ENCODE results near the gene BGN.

BGN gene

GRCh38 chrX:153517946-153518834, 23.4 kb downstream of the BGN start:
- H3K4me3 ChIP-seq (ENCODE audit: low read depth, low read length), result no peak overlapping the region
- DNase-seq (ENCODE audit: low read depth), result no peak
- TF ChIP-seq MAX (IDR thresholded peaks at IDR 0.05; ENCODE audit: low read depth, low read length), result no peak
- no peak for TF ChIP-seq CTCF (IDR thresholded peaks at IDR 0.05; ENCODE audit: low read depth, low read length)
- TF ChIP-seq POLR2A (IDR thresholded peaks at IDR 0.05; ENCODE audit: extremely low read depth, insufficient read length), result no peak

GRCh38 chrX:153519569-153520286, 24.9 kb downstream of the BGN start:
- no peak for DNase-seq (ENCODE audit: low read depth)
- no peak overlapping the region for H3K4me3 ChIP-seq (ENCODE audit: low read depth, low read length)
- TF ChIP-seq MAX (IDR thresholded peaks at IDR 0.05; ENCODE audit: low read depth, low read length), result no peak
- no peak for TF ChIP-seq CTCF (IDR thresholded peaks at IDR 0.05; ENCODE audit: low read depth, low read length)
- no peak for TF ChIP-seq MYC (IDR thresholded peaks at IDR 0.05; ENCODE audit: low read depth, low read length)
- no peak for TF ChIP-seq POLR2A (IDR thresholded peaks at IDR 0.05; ENCODE audit: extremely low read depth, insufficient read length)

GRCh38 chrX:153520287-153520917, 25.6 kb downstream of the BGN start:
- no peak overlapping the region for H3K4me3 ChIP-seq (ENCODE audit: low read depth, low read length)
- TF ChIP-seq MAX (IDR thresholded peaks at IDR 0.05; ENCODE audit: low read depth, low read length), result no peak
- no peak for TF ChIP-seq POLR2A (IDR thresholded peaks at IDR 0.05; ENCODE audit: extremely low read depth, insufficient read length)
- no peak for TF ChIP-seq CTCF (IDR thresholded peaks at IDR 0.05; ENCODE audit: low read depth, low read length)
- TF ChIP-seq MYC (IDR thresholded peaks at IDR 0.05; ENCODE audit: low read depth, low read length), result no peak
- DNase-seq (ENCODE audit: low read depth), result no peak

GRCh38 chrX:153521034-153521433, 26.3 kb downstream of the BGN start:
- TF ChIP-seq MYC (IDR thresholded peaks at IDR 0.05; ENCODE audit: low read depth, low read length) (no peak), MAX (IDR thresholded peaks at IDR 0.05; ENCODE audit: low read depth, low read length) (no peak), POLR2A (IDR thresholded peaks at IDR 0.05; ENCODE audit: extremely low read depth, insufficient read length) (no peak), CTCF (IDR thresholded peaks at IDR 0.05; ENCODE audit: low read depth, low read length) (no peak)
- H3K4me3 ChIP-seq (ENCODE audit: low read depth, low read length), result no peak overlapping the region
- no peak for DNase-seq (ENCODE audit: low read depth)

GRCh38 chrX:153522259-153522658, 27.5 kb downstream of the BGN start:
- no peak for DNase-seq (ENCODE audit: low read depth)
- TF ChIP-seq MYC (IDR thresholded peaks at IDR 0.05; ENCODE audit: low read depth, low read length) (no peak), POLR2A (IDR thresholded peaks at IDR 0.05; ENCODE audit: extremely low read depth, insufficient read length) (no peak), MAX (IDR thresholded peaks at IDR 0.05; ENCODE audit: low read depth, low read length) (no peak), CTCF (IDR thresholded peaks at IDR 0.05; ENCODE audit: low read depth, low read length) (no peak)
- no peak overlapping the region for H3K4me3 ChIP-seq (ENCODE audit: low read depth, low read length)
